HG03060 (cell line): ENCODE data around the gene RHBDD1.

Experiments used
- ATAC-seq: cut with Tn5 transposase; IDR thresholded peaks from one replicate; pipeline ENCODE4 v1.9.1; 2021; ENCODE audit warnings: low read depth, moderate number of reproducible peaks; ENCODE audit not compliant: unreplicated experiment

RHBDD1 gene

GRCh38 chr2:226909126-226909525, 73.3 kb downstream of the RHBDD1 start:
- ATAC-seq = no peak

- no peak for ATAC-seq
These were observed 74.0 kb downstream of the RHBDD1 start for GRCh38 chr2:226909836-226910235.

- no peak for ATAC-seq
These were observed 74.5 kb downstream of the RHBDD1 start for GRCh38 chr2:226910384-226910783.

GRCh38 chr2:226911932-226912331, 76.1 kb downstream of the RHBDD1 start:
- ATAC-seq = no peak

- ATAC-seq = no peak
These were observed 77.8 kb downstream of the RHBDD1 start for GRCh38 chr2:226913641-226914040.

GRCh38 chr2:226915846-226916360, 80.0 kb downstream of the RHBDD1 start:
- ATAC-seq = no peak

- no peak for ATAC-seq
These were observed 80.8 kb downstream of the RHBDD1 start for GRCh38 chr2:226916669-226917068.

- no peak for ATAC-seq
These were observed 96.6 kb downstream of the RHBDD1 start for GRCh38 chr2:226932443-226932842.

GRCh38 chr2:226934546-226935201, 98.8 kb downstream of the RHBDD1 start:
- no peak for ATAC-seq

GRCh38 chr2:226943862-226944620, 108.2 kb downstream of the RHBDD1 start:
- no peak for ATAC-seq

- ATAC-seq = no peak
These were observed 117.4 kb downstream of the RHBDD1 start for GRCh38 chr2:226953206-226953605.

GRCh38 chr2:226953826-226954225, 118.0 kb downstream of the RHBDD1 start:
- no peak for ATAC-seq

- no peak for ATAC-seq
These were observed 120.8 kb downstream of the RHBDD1 start for GRCh38 chr2:226956659-226957058.

- no peak for ATAC-seq
These were observed 123.6 kb downstream of the RHBDD1 start for GRCh38 chr2:226959418-226959817.

- ATAC-seq = no peak
These were observed 126.4 kb downstream of the RHBDD1 start for GRCh38 chr2:226962176-226962773.

- no peak for ATAC-seq
These were observed 127.7 kb downstream of the RHBDD1 start for GRCh38 chr2:226963528-226963927.

GRCh38 chr2:226965376-226965775, 129.5 kb downstream of the RHBDD1 start:
- no peak for ATAC-seq

GRCh38 chr2:226969417-226970080, 133.7 kb downstream of the RHBDD1 start:
- no peak for ATAC-seq

- peak; percentile 31 for ATAC-seq
These were observed 134.5 kb downstream of the RHBDD1 start for GRCh38 chr2:226970362-226970761.

- no peak for ATAC-seq
These were observed 135.2 kb downstream of the RHBDD1 start for GRCh38 chr2:226971084-226971483.

GRCh38 chr2:226971770-226972169, 135.9 kb downstream of the RHBDD1 start:
- no peak for ATAC-seq
